WTC11 (cell line): Measurements from ENCODE around the gene ATP2B3. TPM values are rescaled to one million over a fixed set of nuclear protein-coding genes. Genes with fewer than 3 reads are reported as not detected.

Experiments
- ATAC-seq: fragments of 200-7000 bp; cut with Tn5 transposase; 2 replicates; pipeline ENCODE4 v1.10.0; 2021; ENCODE audit warnings: mild to moderate bottlenecking, moderate library complexity
- CTCF ChIA-PET: fragments of 300-600 bp; sonication (Branson Sonifier 250); formaldehyde crosslinking; loops from one replicate; lab custom pipeline; 2021; ENCODE audit warnings: antibody characterized with exemption; lab: Charles Lee
- POLR2A ChIA-PET: fragments of 350-600 bp; sonication (Branson Sonifier 250); formaldehyde crosslinking; loops from one replicate; lab custom pipeline; 2021; ENCODE audit warnings: antibody characterized with exemption; lab: Charles Lee
- DNase-seq: peaks from one replicate; pipeline ENCODE4 v3.0.0; 2021; ENCODE audit warnings: low spot score
- H3K27ac Mint-ChIP-seq: 2 replicates; pipeline ENCODE4 v1.8.0; 2021; ENCODE audit warnings: mixed read lengths
- H3K27me3 Mint-ChIP-seq: 2 replicates; pipeline ENCODE4 v1.8.0; 2021; ENCODE audit warnings: low read depth, mild to moderate bottlenecking, moderate library complexity, mixed read lengths
- H3K36me3 Mint-ChIP-seq: 2 replicates; pipeline ENCODE4 v1.8.0; 2021; ENCODE audit warnings: mixed read lengths
- H3K4me1 Mint-ChIP-seq: 2 replicates; pipeline ENCODE4 v1.8.0; 2022; ENCODE audit warnings: mixed read lengths
- H3K4me3 Mint-ChIP-seq: 2 replicates; pipeline ENCODE4 v1.8.0; 2021; ENCODE audit warnings: mild to moderate bottlenecking, moderate library complexity, mixed read lengths
- H3K9me3 Mint-ChIP-seq: 2 replicates; pipeline ENCODE4 v1.8.0; 2021; ENCODE audit warnings: mixed read lengths
- ARID4B ChIP-seq: sonication (generic); formaldehyde crosslinking; IDR thresholded peaks from 2 replicates; pipeline ENCODE4 v1.8.0; 2023; ENCODE audit warnings: missing genetic modification reagents, mild to moderate bottlenecking, borderline replicate concordance
- CREB1 ChIP-seq: sonication (generic); formaldehyde crosslinking; IDR thresholded peaks from 2 replicates; pipeline ENCODE4 v1.8.0; 2023; ENCODE audit warnings: mild to moderate bottlenecking, missing genetic modification reagents
- ETV6 ChIP-seq: sonication (generic); formaldehyde crosslinking; IDR thresholded peaks from 2 replicates; pipeline ENCODE4 v1.8.1; 2022; ENCODE audit warnings: mild to moderate bottlenecking, missing genetic modification reagents
- GABPB1 ChIP-seq: sonication (generic); formaldehyde crosslinking; IDR thresholded peaks from 2 replicates; pipeline ENCODE4 v1.8.1; 2023; ENCODE audit warnings: mild to moderate bottlenecking, missing genetic modification reagents
- HMGXB4 ChIP-seq: sonication (generic); formaldehyde crosslinking; IDR thresholded peaks from 2 replicates; pipeline ENCODE4 v1.8.1; 2023; ENCODE audit warnings: mild to moderate bottlenecking, moderate library complexity, missing genetic modification reagents
- JAZF1 ChIP-seq: fragments of 250-450 bp; sonication (Bioruptor Pico); IDR thresholded peaks from 2 replicates; pipeline ENCODE4 v1.9.0; 2021; ENCODE audit warnings: moderate library complexity, mild to moderate bottlenecking, inconsistent platforms
- KAT7 ChIP-seq: sonication (generic); formaldehyde crosslinking; IDR thresholded peaks from 2 replicates; pipeline ENCODE4 v1.8.1; 2023; ENCODE audit warnings: missing genetic modification reagents, mild to moderate bottlenecking, borderline replicate concordance
- MAX ChIP-seq: sonication (generic); formaldehyde crosslinking; IDR thresholded peaks from 2 replicates; pipeline ENCODE4 v1.8.0; 2022; ENCODE audit warnings: mild to moderate bottlenecking, missing genetic modification reagents
- NFATC4 ChIP-seq: fragments of 250-450 bp; sonication (Bioruptor Pico); IDR thresholded peaks from 2 replicates; pipeline ENCODE4 v1.9.0; 2021; ENCODE audit warnings: mild to moderate bottlenecking
- NR2C2 ChIP-seq: sonication (generic); formaldehyde crosslinking; IDR thresholded peaks from 2 replicates; pipeline ENCODE4 v1.8.0; 2022; ENCODE audit warnings: mild to moderate bottlenecking, missing genetic modification reagents
- NR3C1 ChIP-seq: sonication (generic); formaldehyde crosslinking; conservative IDR thresholded peaks from 2 replicates; pipeline ENCODE4 v1.8.1; 2023; ENCODE audit warnings: low read depth, mild to moderate bottlenecking, missing genetic modification reagents
- RORB ChIP-seq: fragments of 250-450 bp; sonication (Bioruptor Pico); IDR thresholded peaks from 2 replicates; pipeline ENCODE4 v1.9.0; 2021; ENCODE audit warnings: mild to moderate bottlenecking
- ZNF232 ChIP-seq: sonication (generic); formaldehyde crosslinking; IDR thresholded peaks from 2 replicates; pipeline ENCODE4 v1.8.0; 2022; ENCODE audit warnings: mild to moderate bottlenecking, missing genetic modification reagents
- total RNA-seq: library from RNA; stranded (reverse); gene quantifications from 3 replicates; pipeline ENCODE4 v1.2.3, GENCODE V29; 2021
- TF ChIP-seq, protein P1 (sequence below): sonication (generic); formaldehyde crosslinking; IDR thresholded peaks from 2 replicates; pipeline ENCODE4 v1.8.1; 2023; ENCODE audit warnings: mild to moderate bottlenecking, missing genetic modification reagents, moderate library complexity
- TF ChIP-seq, protein P2 (sequence below): fragments of 250-450 bp; sonication (Bioruptor Pico); IDR thresholded peaks from 2 replicates; pipeline ENCODE4 v1.9.0; 2021; ENCODE audit warnings: mild to moderate bottlenecking
- TF ChIP-seq, protein P3 (sequence below): sonication (generic); formaldehyde crosslinking; IDR thresholded peaks from 2 replicates; pipeline ENCODE4 v1.8.0; 2022; ENCODE audit warnings: missing genetic modification reagents

Gene ATP2B3
- total RNA-seq, 1 experiment from 2014 or later: 0.28 TPM

GRCh38 chrX:153631907-153632594 lies 114.6 kb downstream of the ATP2B3 start:
- no peak for DNase-seq
- ChIA-PET POLR2A (no interaction called here), CTCF (interaction anchor here (1.2 to 3.3 kb wide), 2 partner anchors 9 to 12 kb away, joined by 4 to 20 read pairs; no protein-coding TSS in a partner anchor)
- ATAC-seq: no peak
- H3K27ac Mint-ChIP-seq: no peak overlapping the region
- H3K4me3 Mint-ChIP-seq: no peak overlapping the region
- TF ChIP-seq ARID4B (CRISPR knock-in tag) (no peak), GABPB1 (CRISPR knock-in tag) (no peak), ETV6 (CRISPR knock-in tag) (no peak), KAT7 (CRISPR knock-in tag) (no peak), CREB1 (CRISPR knock-in tag) (no peak), JAZF1 (CRISPR knock-in tag) (no peak), HMGXB4 (CRISPR knock-in tag) (no peak), NFATC4 (CRISPR knock-in tag) (no peak), NR3C1 (CRISPR knock-in tag) (no peak), RORB (CRISPR knock-in tag) (no peak), ZNF232 (CRISPR knock-in tag) (no peak), NR2C2 (CRISPR knock-in tag) (no peak), MAX (CRISPR knock-in tag) (no peak)
- TF ChIP-seq, protein P1, sequence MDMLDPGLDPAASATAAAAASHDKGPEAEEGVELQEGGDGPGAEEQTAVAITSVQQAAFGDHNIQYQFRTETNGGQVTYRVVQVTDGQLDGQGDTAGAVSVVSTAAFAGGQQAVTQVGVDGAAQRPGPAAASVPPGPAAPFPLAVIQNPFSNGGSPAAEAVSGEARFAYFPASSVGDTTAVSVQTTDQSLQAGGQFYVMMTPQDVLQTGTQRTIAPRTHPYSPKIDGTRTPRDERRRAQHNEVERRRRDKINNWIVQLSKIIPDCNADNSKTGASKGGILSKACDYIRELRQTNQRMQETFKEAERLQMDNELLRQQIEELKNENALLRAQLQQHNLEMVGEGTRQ (CRISPR knock-in tag): no peak
- TF ChIP-seq, protein P2, sequence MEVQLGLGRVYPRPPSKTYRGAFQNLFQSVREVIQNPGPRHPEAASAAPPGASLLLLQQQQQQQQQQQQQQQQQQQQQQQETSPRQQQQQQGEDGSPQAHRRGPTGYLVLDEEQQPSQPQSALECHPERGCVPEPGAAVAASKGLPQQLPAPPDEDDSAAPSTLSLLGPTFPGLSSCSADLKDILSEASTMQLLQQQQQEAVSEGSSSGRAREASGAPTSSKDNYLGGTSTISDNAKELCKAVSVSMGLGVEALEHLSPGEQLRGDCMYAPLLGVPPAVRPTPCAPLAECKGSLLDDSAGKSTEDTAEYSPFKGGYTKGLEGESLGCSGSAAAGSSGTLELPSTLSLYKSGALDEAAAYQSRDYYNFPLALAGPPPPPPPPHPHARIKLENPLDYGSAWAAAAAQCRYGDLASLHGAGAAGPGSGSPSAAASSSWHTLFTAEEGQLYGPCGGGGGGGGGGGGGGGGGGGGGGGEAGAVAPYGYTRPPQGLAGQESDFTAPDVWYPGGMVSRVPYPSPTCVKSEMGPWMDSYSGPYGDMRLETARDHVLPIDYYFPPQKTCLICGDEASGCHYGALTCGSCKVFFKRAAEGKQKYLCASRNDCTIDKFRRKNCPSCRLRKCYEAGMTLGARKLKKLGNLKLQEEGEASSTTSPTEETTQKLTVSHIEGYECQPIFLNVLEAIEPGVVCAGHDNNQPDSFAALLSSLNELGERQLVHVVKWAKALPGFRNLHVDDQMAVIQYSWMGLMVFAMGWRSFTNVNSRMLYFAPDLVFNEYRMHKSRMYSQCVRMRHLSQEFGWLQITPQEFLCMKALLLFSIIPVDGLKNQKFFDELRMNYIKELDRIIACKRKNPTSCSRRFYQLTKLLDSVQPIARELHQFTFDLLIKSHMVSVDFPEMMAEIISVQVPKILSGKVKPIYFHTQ: no peak
- TF ChIP-seq, protein P3, sequence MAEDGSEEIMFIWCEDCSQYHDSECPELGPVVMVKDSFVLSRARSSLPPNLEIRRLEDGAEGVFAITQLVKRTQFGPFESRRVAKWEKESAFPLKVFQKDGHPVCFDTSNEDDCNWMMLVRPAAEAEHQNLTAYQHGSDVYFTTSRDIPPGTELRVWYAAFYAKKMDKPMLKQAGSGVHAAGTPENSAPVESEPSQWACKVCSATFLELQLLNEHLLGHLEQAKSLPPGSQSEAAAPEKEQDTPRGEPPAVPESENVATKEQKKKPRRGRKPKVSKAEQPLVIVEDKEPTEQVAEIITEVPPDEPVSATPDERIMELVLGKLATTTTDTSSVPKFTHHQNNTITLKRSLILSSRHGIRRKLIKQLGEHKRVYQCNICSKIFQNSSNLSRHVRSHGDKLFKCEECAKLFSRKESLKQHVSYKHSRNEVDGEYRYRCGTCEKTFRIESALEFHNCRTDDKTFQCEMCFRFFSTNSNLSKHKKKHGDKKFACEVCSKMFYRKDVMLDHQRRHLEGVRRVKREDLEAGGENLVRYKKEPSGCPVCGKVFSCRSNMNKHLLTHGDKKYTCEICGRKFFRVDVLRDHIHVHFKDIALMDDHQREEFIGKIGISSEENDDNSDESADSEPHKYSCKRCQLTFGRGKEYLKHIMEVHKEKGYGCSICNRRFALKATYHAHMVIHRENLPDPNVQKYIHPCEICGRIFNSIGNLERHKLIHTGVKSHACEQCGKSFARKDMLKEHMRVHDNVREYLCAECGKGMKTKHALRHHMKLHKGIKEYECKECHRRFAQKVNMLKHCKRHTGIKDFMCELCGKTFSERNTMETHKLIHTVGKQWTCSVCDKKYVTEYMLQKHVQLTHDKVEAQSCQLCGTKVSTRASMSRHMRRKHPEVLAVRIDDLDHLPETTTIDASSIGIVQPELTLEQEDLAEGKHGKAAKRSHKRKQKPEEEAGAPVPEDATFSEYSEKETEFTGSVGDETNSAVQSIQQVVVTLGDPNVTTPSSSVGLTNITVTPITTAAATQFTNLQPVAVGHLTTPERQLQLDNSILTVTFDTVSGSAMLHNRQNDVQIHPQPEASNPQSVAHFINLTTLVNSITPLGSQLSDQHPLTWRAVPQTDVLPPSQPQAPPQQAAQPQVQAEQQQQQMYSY (CRISPR knock-in tag): no peak
- H3K4me1 Mint-ChIP-seq: no peaks in the 10 kb centered on the region
- H3K27me3 Mint-ChIP-seq: no peaks in the 10 kb centered on the region; the same call in 1 of the 2 replicates
- peaks cover 4% of the 10 kb centered on the region; the same call in 1 of the 2 replicates for H3K9me3 Mint-ChIP-seq
- no peaks in the 10 kb centered on the region for H3K36me3 Mint-ChIP-seq
